ENCODE results near the gene MINDY4B. TPM values are rescaled to one million over a fixed set of nuclear protein-coding genes. Genes with fewer than 3 reads are reported as not detected.
"Not testable (repeated sequence)": the region's sequence is repeated elsewhere in the genome, so short reads cannot be mapped to it uniquely, and the experiment has no call there.

MINDY4B gene
- total RNA-seq, 1 donor from 2014 or later = not detected

GRCh38 chr3:150861851-150862250 lies 43.4 kb downstream of the MINDY4B start:
- H3K27me3 Mint-ChIP-seq = peaks cover under 1% of the 10 kb centered on the region
- H3K4me1 Mint-ChIP-seq (ENCODE audit: low read depth) = no peaks in the 10 kb centered on the region
- TF ChIP-seq, protein P1, sequence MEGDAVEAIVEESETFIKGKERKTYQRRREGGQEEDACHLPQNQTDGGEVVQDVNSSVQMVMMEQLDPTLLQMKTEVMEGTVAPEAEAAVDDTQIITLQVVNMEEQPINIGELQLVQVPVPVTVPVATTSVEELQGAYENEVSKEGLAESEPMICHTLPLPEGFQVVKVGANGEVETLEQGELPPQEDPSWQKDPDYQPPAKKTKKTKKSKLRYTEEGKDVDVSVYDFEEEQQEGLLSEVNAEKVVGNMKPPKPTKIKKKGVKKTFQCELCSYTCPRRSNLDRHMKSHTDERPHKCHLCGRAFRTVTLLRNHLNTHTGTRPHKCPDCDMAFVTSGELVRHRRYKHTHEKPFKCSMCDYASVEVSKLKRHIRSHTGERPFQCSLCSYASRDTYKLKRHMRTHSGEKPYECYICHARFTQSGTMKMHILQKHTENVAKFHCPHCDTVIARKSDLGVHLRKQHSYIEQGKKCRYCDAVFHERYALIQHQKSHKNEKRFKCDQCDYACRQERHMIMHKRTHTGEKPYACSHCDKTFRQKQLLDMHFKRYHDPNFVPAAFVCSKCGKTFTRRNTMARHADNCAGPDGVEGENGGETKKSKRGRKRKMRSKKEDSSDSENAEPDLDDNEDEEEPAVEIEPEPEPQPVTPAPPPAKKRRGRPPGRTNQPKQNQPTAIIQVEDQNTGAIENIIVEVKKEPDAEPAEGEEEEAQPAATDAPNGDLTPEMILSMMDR (IDR thresholded peaks at IDR 0.05; ENCODE audit: unreplicated experiment) = no peak
- DNase-seq (ENCODE audit: low spot score, unreplicated experiment) = no peak
- no peak overlapping the region for H3K27ac Mint-ChIP-seq
- no peak overlapping the region for H3K4me3 Mint-ChIP-seq (ENCODE audit: low read depth)
- H3K9me3 Mint-ChIP-seq (ENCODE audit: low read depth) = no peaks in the 10 kb centered on the region
- no peaks in the 10 kb centered on the region for H3K36me3 Mint-ChIP-seq (ENCODE audit: insufficient read depth)

- H3K9me3 Mint-ChIP-seq (ENCODE audit: low read depth); H3K27me3 Mint-ChIP-seq; H3K27ac Mint-ChIP-seq; H3K4me1 Mint-ChIP-seq (ENCODE audit: low read depth); H3K4me3 Mint-ChIP-seq (ENCODE audit: low read depth); H3K36me3 Mint-ChIP-seq (ENCODE audit: insufficient read depth); DNase-seq (ENCODE audit: low spot score, unreplicated experiment): not testable (repeated sequence)
These were observed 47.3 kb downstream of the MINDY4B start for GRCh38 chr3:150857936-150858335.

DNA sequence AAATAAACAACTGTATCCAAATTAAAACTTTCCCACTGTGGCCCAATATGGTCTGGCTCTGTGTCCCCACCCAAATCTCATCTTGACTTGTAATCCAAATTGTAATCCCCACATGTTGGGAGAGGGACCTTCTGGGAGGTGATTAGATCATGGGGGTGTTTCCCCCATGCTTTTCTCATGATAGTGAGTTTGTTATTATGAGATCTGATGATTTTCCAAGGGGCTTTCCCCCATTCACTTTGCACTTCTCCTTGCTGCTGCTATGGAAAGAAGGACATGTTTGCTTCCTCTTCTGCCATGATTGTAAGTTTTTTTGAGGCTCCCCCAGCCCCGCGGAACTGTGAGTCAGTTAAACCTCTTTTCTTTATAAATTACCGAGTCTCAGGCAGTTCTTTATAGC lies 55.0 kb downstream of the MINDY4B start:
- no peak overlapping the region for H3K4me3 Mint-ChIP-seq (ENCODE audit: low read depth)
- TF ChIP-seq, protein P1 (IDR thresholded peaks at IDR 0.05; ENCODE audit: unreplicated experiment) = no peak
- H3K9me3 Mint-ChIP-seq (ENCODE audit: low read depth) = peaks cover 13% of the 10 kb centered on the region
- peaks cover 2% of the 10 kb centered on the region for H3K4me1 Mint-ChIP-seq (ENCODE audit: low read depth)
- H3K36me3 Mint-ChIP-seq (ENCODE audit: insufficient read depth) = no peaks in the 10 kb centered on the region
- H3K27me3 Mint-ChIP-seq = no peaks in the 10 kb centered on the region
- H3K27ac Mint-ChIP-seq = no peak overlapping the region
- DNase-seq (ENCODE audit: low spot score, unreplicated experiment) = no peak

GRCh38 chr3:150848864-150849263 lies 56.4 kb downstream of the MINDY4B start:
- Mint-ChIP-seq H3K27ac (no peak overlapping the region), H3K27me3 (no peaks in the 10 kb centered on the region), H3K4me1 (ENCODE audit: low read depth) (peaks cover 8% of the 10 kb centered on the region), H3K9me3 (ENCODE audit: low read depth) (peaks cover 13% of the 10 kb centered on the region), H3K4me3 (ENCODE audit: low read depth) (no peak overlapping the region), H3K36me3 (ENCODE audit: insufficient read depth) (no peaks in the 10 kb centered on the region)
- DNase-seq (ENCODE audit: low spot score, unreplicated experiment) = no peak
- TF ChIP-seq, protein P1 (IDR thresholded peaks at IDR 0.05; ENCODE audit: unreplicated experiment) = no peak

DNA sequence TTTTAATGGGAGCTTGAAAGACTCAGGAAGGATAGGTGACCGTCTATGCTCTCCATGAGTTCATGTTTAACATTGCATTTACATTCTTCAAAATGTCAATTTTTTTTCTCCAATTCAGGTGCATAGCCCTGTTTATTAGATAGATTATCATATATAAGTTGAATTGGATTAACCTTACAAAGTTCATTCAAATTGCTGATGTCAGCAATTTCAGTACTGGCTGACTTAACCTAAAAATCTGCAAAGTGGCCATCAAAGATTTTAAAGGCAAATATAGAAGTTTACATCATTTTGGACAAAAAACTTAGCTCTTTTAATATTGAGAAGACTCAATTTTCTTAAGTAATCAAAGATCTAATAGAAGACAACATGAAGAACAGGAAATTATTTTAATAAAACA lies 57.8 kb downstream of the MINDY4B start:
- Mint-ChIP-seq H3K4me3 (ENCODE audit: low read depth) (no peak overlapping the region), H3K27me3 (no peaks in the 10 kb centered on the region), H3K27ac (no peak overlapping the region), H3K4me1 (ENCODE audit: low read depth) (peaks cover 14% of the 10 kb centered on the region), H3K36me3 (ENCODE audit: insufficient read depth) (no peaks in the 10 kb centered on the region), H3K9me3 (ENCODE audit: low read depth) (peaks cover 10% of the 10 kb centered on the region)
- DNase-seq (ENCODE audit: low spot score, unreplicated experiment) = no peak
- TF ChIP-seq, protein P1 (IDR thresholded peaks at IDR 0.05; ENCODE audit: unreplicated experiment) = no peak

DNA sequence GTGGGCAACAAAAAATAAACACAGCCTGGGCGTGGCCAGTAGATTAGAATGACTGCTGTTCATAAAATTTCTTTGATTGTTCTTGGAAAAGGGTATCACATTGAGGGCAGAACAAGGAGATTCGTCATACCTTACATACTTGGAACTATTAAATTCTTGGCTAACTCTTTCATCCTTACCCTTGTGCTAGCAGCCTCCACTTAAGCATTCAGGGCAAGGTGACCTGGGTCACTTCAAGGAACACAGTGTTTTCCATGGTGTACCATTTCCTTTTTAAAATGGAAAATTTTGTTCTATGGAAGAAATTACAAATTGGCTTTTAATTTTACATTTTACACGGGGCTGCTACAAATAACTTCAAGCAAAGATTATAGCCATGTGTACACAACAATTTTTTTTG lies 60.8 kb downstream of the MINDY4B start:
- no peaks in the 10 kb centered on the region for H3K27me3 Mint-ChIP-seq
- no peak overlapping the region for H3K27ac Mint-ChIP-seq
- TF ChIP-seq, protein P1 (IDR thresholded peaks at IDR 0.05; ENCODE audit: unreplicated experiment) = no peak

More for the DNA sequence above, 60.8 kb downstream of the MINDY4B start:
- Mint-ChIP-seq H3K9me3 (ENCODE audit: low read depth) (no peaks in the 10 kb centered on the region), H3K36me3 (ENCODE audit: insufficient read depth) (no peaks in the 10 kb centered on the region), H3K4me3 (ENCODE audit: low read depth) (no peak overlapping the region), H3K4me1 (ENCODE audit: low read depth) (peaks cover 14% of the 10 kb centered on the region)
- DNase-seq (ENCODE audit: low spot score, unreplicated experiment) = no peak

All from progenitor cell of endocrine pancreas (in vitro differentiated cells).